Uterus (tissue), 4 donors: ENCODE measurements around the gene SDK2. TPM values are rescaled to one million over a fixed set of nuclear protein-coding genes. Genes with fewer than 3 reads are reported as not detected.

Experiments used
- DNase-seq, 2 donors: peaks; one replicate each; pipeline ENCODE4 v3.0.0-alpha.2; 2019 to 2020
- H3K27ac ChIP-seq, 2 donors: fragments of 200-600 bp; sonication (generic); 1 replicate in 1 of 2; 2 replicates in 1 of 2; pipeline ENCODE4 v1.5.1; 2016 to 2018
- H3K27me3 ChIP-seq, 2 donors: fragments of 200-600 bp; sonication (generic); one replicate each; pipeline ENCODE4 v1.5.1; 2018 to 2019; ENCODE audit warnings: control low read depth in 1 of 2
- H3K36me3 ChIP-seq, 2 donors: fragments of 200-600 bp; sonication (generic); one replicate each; pipeline ENCODE4 v1.5.1; 2019; ENCODE audit warnings: control low read depth in 1 of 2
- H3K4me1 ChIP-seq, 2 donors: fragments of 200-600 bp; sonication (generic); one replicate each; pipeline ENCODE4 v1.5.1; 2018 to 2019; ENCODE audit warnings: control low read depth in 1 of 2
- H3K4me3 ChIP-seq, 2 donors: fragments of 200-600 bp; sonication (generic); 1 replicate in 1 of 2; 2 replicates in 1 of 2; pipeline ENCODE4 v1.5.1; 2018 to 2019; ENCODE audit warnings: mild to moderate bottlenecking in 1 of 2
- H3K9me3 ChIP-seq, 2 donors: fragments of 200-600 bp; sonication (generic); one replicate each; pipeline ENCODE4 v1.5.1; 2019; ENCODE audit warnings: control low read depth in 1 of 2
- CTCF ChIP-seq, 4 experiments: fragments of 200-600 bp in 2 of 4; fragments of 450-650 bp in 2 of 4; sonication (generic) in 2 of 4; IDR thresholded peaks; one replicate each; pipeline ENCODE4 v1.5.1; 2016 to 2019; ENCODE audit warnings: antibody characterized with exemption in 4 of 4, mild to moderate bottlenecking in 2 of 4, moderate library complexity in 1 of 4
- POLR2A ChIP-seq, 2 donors: fragments of 450-650 bp; IDR thresholded peaks; one replicate each; pipeline ENCODE4 v1.6.1; 2016; ENCODE audit warnings: antibody characterized with exemption in 2 of 2, mild to moderate bottlenecking in 1 of 2, moderate library complexity in 1 of 2
- intact Hi-C: fragments of 100-400 bp; cut with DNase I; formaldehyde crosslinking; loops from one replicate; pipeline ENCODE4 v1.15.1; 2023; ENCODE audit warnings: low total_unique reads
- total RNA-seq, 4 donors: library from RNA; depleted of rRNA in 3 of 4; stranded (reverse); fragments of >200 nt in 3 of 4; gene quantifications; one replicate each; pipeline versions ENCODE4 v1.1.0 to v1.2.4, GENCODE V29; 2014 to 2023
- donor health status: DM: yes; HTN: yes; CAD: no.

SDK2 gene
- total RNA-seq, 4 donors from 2014 or later: 1.1 to 5.0 TPM; not detected in 2

GRCh38 chr17:73689596-73690275 is 45.5 kb upstream of the SDK2 start:
- no peaks in the 10 kb centered on the region for H3K9me3 ChIP-seq
- no peak for DNase-seq
- H3K36me3 ChIP-seq: no peaks in the 10 kb centered on the region
- intact Hi-C loops: no loop called here
- H3K27me3 ChIP-seq: no peaks in the 10 kb centered on the region
- H3K4me1 ChIP-seq: no peaks in the 10 kb centered on the region
- no peak overlapping the region for H3K27ac ChIP-seq
- TF ChIP-seq CTCF (IDR thresholded peaks at IDR 0.05): no peak
- TF ChIP-seq POLR2A (IDR thresholded peaks at IDR 0.05): no peak
- H3K4me3 ChIP-seq: no peak overlapping the region

- H3K27me3 ChIP-seq: no peaks in the 10 kb centered on the region
- H3K36me3 ChIP-seq: no peaks in the 10 kb centered on the region
- no peak overlapping the region for H3K4me3 ChIP-seq
- no peak overlapping the region for H3K27ac ChIP-seq
- TF ChIP-seq CTCF (IDR thresholded peaks at IDR 0.05) (no peak), POLR2A (IDR thresholded peaks at IDR 0.05) (no peak)
- intact Hi-C loops: no loop called here
- DNase-seq: no peak
- no peaks in the 10 kb centered on the region for H3K9me3 ChIP-seq
- no peaks in the 10 kb centered on the region for H3K4me1 ChIP-seq
These were observed 42.7 kb upstream of the SDK2 start for GRCh38 chr17:73686961-73687360.

DNA sequence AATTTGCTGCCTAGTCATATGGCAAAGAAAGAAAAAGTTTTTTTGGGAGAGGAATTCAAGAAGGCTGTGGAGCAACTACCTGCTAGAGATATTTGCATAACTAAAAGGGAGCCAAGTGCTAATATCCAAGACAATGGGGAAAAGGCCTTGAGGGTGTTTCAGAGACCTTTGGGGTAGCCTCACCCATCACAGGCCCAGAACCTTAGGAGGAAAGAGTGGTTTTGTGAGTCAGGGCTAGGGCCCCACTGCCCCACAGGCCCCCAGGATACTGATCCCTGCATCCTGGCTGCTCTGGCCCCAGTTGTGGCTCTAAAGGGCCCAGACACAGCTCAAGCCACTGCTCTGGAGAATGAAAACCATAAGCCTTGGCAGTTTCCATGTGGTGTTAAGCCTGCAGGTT is 41.9 kb upstream of the SDK2 start:
- H3K36me3 ChIP-seq: no peaks in the 10 kb centered on the region
- H3K9me3 ChIP-seq: no peaks in the 10 kb centered on the region
- H3K27ac ChIP-seq: no peak overlapping the region
- no peaks in the 10 kb centered on the region for H3K27me3 ChIP-seq
- intact Hi-C loops: no loop called here
- H3K4me1 ChIP-seq: no peaks in the 10 kb centered on the region
- no peak for DNase-seq
- no peak for TF ChIP-seq POLR2A (IDR thresholded peaks at IDR 0.05)
- TF ChIP-seq CTCF (IDR thresholded peaks at IDR 0.05): no peak
- H3K4me3 ChIP-seq: no peak overlapping the region

- Histone ChIP-seq H3K4me3 (no peak overlapping the region), H3K9me3 (no peaks in the 10 kb centered on the region)
- intact Hi-C loops: no loop called here
These were observed 39.9 kb upstream of the SDK2 start for GRCh38 chr17:73684183-73684582.

DNA sequence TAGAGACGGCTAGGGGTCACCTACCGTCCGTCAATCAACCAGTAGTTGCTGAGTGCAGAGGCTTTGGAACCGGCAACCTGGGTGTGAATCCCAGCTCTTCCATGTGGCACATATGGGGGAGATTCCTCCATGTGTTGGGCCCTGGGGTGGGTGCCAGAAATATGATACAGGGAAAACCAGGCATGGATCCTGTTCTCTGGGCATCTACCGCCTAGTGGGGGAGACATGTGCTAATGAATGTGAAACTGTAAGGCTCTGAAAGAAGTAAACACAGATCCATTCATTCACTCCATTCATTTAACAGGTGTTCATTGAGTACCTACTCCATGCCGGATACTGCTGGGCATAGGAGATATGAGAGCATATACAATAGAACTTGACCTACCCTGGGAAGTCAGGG is 39.5 kb upstream of the SDK2 start:
- Histone ChIP-seq H3K4me3 (no peak overlapping the region), H3K27ac (no peak overlapping the region), H3K9me3 (no peaks in the 10 kb centered on the region), H3K4me1 (no peaks in the 10 kb centered on the region), H3K27me3 (no peaks in the 10 kb centered on the region), H3K36me3 (no peaks in the 10 kb centered on the region)
- TF ChIP-seq CTCF (IDR thresholded peaks at IDR 0.05): no peak
- TF ChIP-seq POLR2A (IDR thresholded peaks at IDR 0.05): no peak
- DNase-seq: no peak
- intact Hi-C loops: no loop called here

More at GRCh38 chr17:73684183-73684582, 39.9 kb upstream of the SDK2 start:
- no peaks in the 10 kb centered on the region for H3K27me3 ChIP-seq
- no peak for TF ChIP-seq CTCF (IDR thresholded peaks at IDR 0.05)
- TF ChIP-seq POLR2A (IDR thresholded peaks at IDR 0.05): no peak
- no peaks in the 10 kb centered on the region for H3K4me1 ChIP-seq
- no peak overlapping the region for H3K27ac ChIP-seq
- no peak for DNase-seq
- no peaks in the 10 kb centered on the region for H3K36me3 ChIP-seq
